NCI-H2227 treated with DMSO at 0.1 percent for 48 hours (cell line): ENCODE data around the gene MAD1L1.

Experiments
- DNase-seq: peaks from one replicate; lab custom pipeline; 2025; lab: John Stamatoyannopoulos, UW

MAD1L1 gene

GRCh38 chr7:1969459-1970284 lies 263.1 kb downstream of the MAD1L1 start:
- no peak for DNase-seq

- no peak for DNase-seq
Measured at GRCh38 chr7:1968397-1969111, 264.2 kb downstream of the MAD1L1 start.

GRCh38 chr7:1967512-1968396 lies 265.0 kb downstream of the MAD1L1 start:
- DNase-seq, result no peak

DNA sequence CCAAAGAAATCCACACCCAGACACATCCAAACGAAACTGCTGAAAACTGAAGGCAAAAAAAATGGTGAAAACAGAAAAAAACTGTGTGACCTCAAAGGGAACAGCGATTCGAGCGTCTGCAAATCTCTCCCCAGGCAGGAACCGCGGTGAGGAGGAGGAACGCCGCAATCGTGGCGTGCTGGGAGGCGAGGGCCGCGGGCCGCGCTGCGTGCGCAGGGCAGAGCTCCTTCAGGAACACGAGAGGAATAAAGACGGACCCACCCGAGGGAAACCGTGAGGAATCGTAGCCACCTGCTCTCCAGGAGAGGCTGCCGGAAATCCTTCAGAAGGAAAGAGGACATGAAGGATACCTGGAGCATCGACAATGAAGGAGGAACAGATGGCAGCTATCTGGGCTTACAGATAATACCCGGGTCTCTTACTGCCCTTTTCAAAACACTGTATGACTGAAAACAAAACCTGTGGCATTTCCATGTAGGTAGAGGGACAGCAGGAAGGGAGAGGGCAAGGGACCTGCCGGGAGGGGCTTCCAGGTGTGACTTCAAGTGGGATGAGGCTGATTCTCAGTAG lies 266.0 kb downstream of the MAD1L1 start:
- no peak for DNase-seq

DNA sequence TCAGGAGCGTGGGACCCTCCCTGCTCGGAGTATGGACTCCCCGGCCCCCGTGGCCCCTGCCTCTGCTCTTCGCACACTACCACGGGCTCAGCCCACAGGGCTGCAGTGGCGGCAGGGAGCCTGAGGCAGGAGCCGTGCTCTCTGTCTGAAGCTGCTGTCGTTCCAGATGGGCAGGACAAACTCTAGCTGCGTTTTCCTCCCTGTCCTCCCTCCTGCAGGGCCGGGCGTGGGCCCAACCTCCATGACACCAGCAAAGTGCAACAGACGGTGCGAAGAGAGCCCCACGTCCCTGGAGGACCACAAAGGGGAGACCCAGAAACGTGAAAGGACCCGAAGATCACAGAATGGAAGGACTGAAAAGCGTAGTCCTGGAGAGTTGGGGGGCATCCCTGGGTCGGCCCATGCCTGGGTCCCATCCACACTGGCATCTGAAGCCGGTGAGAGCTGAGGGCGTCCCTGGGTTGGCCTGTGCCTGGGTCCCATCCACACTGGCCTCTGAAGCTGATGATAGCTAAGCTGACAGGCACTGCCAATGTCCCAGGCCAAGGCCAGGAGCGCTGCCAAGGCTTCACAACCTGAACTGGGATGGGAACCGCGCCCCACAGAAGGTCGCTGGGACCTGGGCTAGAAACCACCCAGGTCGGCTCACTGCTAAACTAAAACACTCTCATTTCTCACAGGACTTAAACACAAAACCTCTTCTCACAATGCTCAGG lies 267.0 kb downstream of the MAD1L1 start:
- no peak for DNase-seq

DNA sequence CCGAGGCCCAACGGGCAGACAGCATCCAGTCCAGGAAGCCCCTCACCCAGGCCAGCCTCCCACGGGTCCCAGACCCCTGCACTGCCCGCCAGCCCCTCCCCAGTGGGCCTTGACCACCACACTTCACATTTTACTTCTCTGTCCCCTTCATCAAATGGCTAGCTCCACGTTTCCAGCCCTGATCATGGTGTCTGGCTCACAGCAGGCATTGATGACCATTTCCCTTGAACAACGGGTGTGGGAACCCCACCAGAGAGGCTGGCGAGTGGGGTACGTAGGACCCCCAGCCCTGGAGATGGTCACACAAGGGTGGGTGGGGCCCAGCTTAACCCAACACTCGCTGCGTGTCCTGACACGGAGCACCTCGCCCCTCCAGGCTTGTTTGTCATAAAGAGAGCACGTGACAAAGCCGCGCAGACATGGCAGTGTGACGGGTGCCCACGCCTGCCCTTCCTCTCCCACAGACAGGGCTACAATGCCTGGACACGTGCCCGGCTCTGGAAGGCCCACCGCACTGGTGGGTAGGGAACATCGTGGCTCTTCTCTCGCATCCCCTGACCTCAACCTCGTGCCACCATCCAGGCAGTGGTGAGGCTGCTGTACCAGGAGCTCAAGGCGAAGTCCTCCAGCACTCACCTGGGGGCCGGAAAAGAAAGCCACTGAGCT lies 267.7 kb downstream of the MAD1L1 start:
- no peak for DNase-seq

- no peak for DNase-seq
Measured at GRCh38 chr7:1964211-1964912, 268.4 kb downstream of the MAD1L1 start.

DNA sequence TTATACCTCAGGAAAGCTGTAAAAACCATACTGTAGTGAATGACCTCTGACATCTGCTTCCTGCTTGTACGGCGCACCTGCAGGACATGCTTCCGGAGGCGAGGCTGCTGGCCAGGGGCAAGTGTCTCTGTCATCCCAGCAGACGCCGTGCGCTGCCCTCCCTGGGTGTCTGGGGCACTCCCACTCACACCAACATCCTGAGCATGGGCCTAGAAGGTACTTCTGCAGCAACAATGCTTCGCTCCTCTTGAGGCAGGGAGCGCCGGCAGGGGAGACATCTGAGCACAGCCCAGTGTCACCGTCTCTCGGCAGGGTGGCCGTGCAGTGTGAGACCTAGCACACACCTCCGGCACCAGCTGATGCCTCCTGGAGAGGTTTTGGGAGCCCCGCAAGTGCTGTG lies 269.2 kb downstream of the MAD1L1 start:
- DNase-seq, result no peak

- DNase-seq, result no peak
Measured at GRCh38 chr7:1961701-1962276, 271.0 kb downstream of the MAD1L1 start.

DNA sequence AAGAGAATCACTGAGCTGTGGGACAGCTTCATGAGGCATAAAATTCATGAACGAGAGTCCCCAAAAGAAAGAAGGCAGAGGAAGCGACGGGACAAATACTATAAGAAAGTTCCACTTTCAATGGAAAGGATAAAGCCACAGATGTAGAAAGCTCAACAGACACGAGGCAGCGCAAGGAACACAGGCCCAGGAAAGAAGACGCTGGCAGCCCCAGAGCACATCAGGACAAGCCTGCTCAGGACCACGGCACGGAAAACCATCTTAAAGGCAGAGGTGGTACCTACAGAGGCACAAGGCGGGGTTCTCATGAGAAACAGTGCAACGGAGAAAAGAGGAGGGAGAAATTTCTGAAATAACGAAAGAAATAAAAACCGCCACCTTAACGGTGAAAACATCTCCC lies 273.4 kb downstream of the MAD1L1 start:
- DNase-seq, result no peak

DNA sequence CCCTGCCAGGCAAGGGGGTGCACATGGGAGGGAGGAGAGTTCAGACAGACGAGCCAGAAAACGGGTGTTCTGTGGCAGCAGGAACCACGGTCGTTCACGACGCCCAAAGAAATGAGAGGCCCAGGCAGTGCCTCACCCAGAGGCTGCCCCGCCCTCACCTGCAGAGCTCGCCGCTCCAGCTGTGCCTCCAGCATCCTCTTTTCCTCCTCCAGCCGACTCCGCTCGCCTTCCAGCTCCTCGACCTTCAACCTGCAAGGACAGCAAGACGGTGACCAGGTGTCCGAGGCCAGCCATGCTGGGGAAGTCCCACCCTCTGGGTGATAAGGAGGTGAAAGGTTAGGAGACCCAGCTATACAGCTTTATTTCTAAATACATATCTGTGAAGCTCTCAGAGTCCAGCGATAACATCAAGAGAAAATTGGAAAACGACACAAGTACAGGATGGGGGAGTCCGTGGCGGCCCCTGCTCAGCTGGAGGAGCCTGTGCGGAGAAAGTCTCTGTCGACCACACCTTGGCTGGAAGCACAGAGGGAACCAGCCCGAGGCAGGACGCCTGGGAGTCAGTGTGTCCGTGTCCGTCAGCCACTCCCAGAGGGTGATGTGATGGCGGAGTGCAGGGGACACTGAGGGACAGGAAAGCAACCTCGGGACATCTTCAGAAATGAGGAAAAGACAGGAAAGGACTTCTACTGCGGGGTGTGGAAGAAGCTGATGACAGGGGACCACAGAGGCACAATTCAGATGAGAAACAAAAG lies 275.1 kb downstream of the MAD1L1 start:
- DNase-seq, result no peak

DNA sequence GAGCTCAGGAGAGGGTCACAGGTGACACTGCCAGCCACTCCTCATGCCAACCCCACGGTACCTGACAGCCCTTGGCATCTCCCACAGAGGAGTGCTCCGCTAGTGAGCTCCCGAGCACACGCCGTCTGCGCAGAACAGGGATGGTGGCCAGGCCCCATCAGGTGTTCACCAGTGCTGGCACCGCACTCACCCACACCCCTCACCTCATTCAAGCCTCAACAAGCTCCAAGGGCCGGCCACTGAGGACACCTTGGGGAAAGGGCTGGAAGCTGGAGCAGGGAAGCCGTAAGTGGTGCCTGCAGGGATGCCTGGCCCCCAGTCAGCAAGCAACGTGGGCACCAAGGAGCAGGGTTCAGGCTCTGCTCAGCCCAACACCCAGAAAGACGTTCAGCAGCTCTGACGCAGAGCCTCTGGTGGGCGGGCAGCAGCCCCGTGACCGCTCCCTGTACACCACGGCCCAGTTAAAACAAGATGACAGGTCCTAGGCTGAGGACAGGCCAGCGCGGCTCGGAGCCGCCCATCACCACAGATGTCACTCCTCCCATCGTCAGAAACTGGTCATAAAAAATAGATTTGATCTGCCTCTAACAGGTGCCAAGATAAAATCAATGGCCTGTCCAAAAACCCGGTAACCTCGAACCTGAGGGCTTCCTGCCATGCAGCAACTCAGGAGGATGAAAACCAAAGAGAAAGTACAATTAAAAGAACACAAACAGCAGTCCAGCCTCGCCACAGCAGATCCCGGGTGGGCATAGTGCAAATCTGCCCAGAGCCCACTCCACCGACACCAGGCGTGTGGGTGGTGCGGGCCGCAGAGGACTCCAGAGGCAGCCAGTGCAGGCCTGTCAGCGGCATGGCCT lies 275.9 kb downstream of the MAD1L1 start:
- DNase-seq, result no peak

- no peak for DNase-seq
Measured at GRCh38 chr7:1956141-1956540, 276.6 kb downstream of the MAD1L1 start.

DNA sequence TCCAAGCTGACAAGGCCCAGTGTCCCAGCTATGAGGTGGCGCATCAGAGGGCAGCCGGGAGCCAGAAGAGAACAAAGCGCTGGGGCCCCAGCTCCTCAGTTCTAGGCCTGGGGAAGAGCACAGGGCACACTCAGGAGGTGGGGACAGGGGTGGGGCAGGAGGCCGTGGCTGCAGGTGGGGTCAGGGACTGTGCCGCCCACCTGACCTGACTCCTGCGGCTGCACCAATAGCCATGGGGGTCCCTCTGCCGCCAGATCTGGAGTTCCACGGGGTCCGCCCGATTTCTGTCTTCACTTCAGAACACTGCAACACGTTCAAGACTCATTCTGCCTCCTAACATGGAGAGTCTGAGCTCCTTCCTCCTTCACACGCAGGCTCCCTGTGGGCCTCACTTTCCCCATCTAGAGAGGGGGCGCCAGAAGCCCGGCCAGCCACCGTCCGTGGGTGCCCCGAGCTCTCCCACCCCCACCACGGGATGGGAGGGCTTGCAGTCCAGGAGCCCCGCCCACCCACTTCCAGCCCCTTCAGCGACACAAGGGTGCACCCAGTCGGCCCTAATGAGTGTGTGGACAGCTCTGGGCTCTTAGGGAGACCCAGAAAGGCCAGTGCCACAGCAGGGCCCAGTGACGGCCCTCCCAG lies 278.3 kb downstream of the MAD1L1 start:
- DNase-seq, result no peak

- DNase-seq, result no peak
Measured at GRCh38 chr7:1953199-1954190, 279.2 kb downstream of the MAD1L1 start.

GRCh38 chr7:1952781-1953180 lies 280.0 kb downstream of the MAD1L1 start:
- DNase-seq, result no peak
